HepG2 (cell line): ENCODE results near the gene HS3ST5. TPM values are rescaled to one million over a fixed set of nuclear protein-coding genes. Genes with fewer than 3 reads are reported as not detected.

Source experiments
- ATAC-seq: fragments of 200-7000 bp; cut with Tn5 transposase; 3 replicates; pipeline ENCODE4 v1.9.1; 2020; ENCODE audit warnings: mild to moderate bottlenecking, moderate library complexity
- BruUV-seq: library from RNA; stranded (reverse); fragments of 400-500 nt; replicated peaks from 2 replicates; lab custom pipeline; 2021; lab: Mats Ljungman, UMichigan
- CTCF ChIA-PET: fragments of 300-600 bp; formaldehyde crosslinking; extraction: SDS; loops from one replicate; lab custom pipeline; 2021; ENCODE audit warnings: low total read pairs, inconsistent platforms, low intra/inter-chr PET ratio; lab: Yijun Ruan, JAX
- POLR2A ChIA-PET: fragments of 350-600 bp; sonication (Branson Sonifier 250); formaldehyde crosslinking; loops from one replicate; lab custom pipeline; 2020; ENCODE audit warnings: antibody characterized with exemption, inconsistent platforms; lab: Yijun Ruan, JAX
- DNase-seq: peaks from one replicate; pipeline ENCODE4 v3.0.0-alpha.2; 2015; ENCODE audit warnings: low spot score
- FAIRE-seq: peaks from 3 replicates; lab custom pipeline; 2011; peaks lifted over from hg19 to GRCh38; lab: Jason Lieb, UNC
- H2AFZ ChIP-seq: one replicate; pipeline ENCODE4 v1.6.1; 2011; ENCODE audit warnings: low read length, inconsistent platforms
- H3K27ac ChIP-seq: fragments of 300-600 bp; 3 replicates; pipeline ENCODE4 v1.8.0; 2011; ENCODE audit warnings: mixed run types, mild to moderate bottlenecking, mixed read lengths, low read length, inconsistent platforms; ENCODE audit not compliant: insufficient read depth; ENCODE audit errors: extremely low read length
- H3K27me3 ChIP-seq, 2 experiments: fragments of 200-600 bp in 1 of 2; 2 replicates in 1 of 2; 3 replicates in 1 of 2; pipeline versions ENCODE4 v1.6.0 to v1.8.0; 2011; ENCODE audit warnings: low read length in 2 of 2, mild to moderate bottlenecking in 2 of 2, moderate library complexity in 2 of 2, inconsistent platforms in 1 of 2; ENCODE audit not compliant: insufficient read depth in 2 of 2, control insufficient read depth in 1 of 2
- H3K36me3 ChIP-seq, 2 experiments: fragments of 200-600 bp in 1 of 2; replicated peaks in 1 of 2; 2 replicates in 1 of 2; 3 replicates in 1 of 2; pipeline versions ENCODE4 v1.5.1 to v1.8.0; 2011; ENCODE audit warnings: low read length in 2 of 2, inconsistent platforms in 1 of 2; ENCODE audit not compliant: insufficient read depth in 2 of 2, control insufficient read depth in 1 of 2
- H3K4me1 ChIP-seq: 2 replicates; pipeline ENCODE4 v1.5.1; 2012; ENCODE audit warnings: low read length, inconsistent platforms; ENCODE audit not compliant: insufficient read depth
- H3K4me2 ChIP-seq: 2 replicates; pipeline ENCODE4 v1.6.0; 2011; ENCODE audit warnings: low read depth, low read length, inconsistent platforms
- H3K4me3 ChIP-seq, 3 experiments: fragments of 200-600 bp in 1 of 3; sonication (generic), shearing (Covaris generic) in 1 of 3; replicated peaks in 1 of 3; 2 replicates each; pipeline ENCODE4 v1.5.1; 2011 to 2016; ENCODE audit warnings: low read length in 3 of 3, inconsistent platforms in 2 of 3, low read depth in 2 of 3, mild to moderate bottlenecking in 2 of 3, control low read depth in 1 of 3, mixed read lengths in 1 of 3; ENCODE audit not compliant: insufficient read depth in 1 of 3
- H3K79me2 ChIP-seq: one replicate; pipeline ENCODE4 v1.6.1; 2011; ENCODE audit warnings: low read length, inconsistent platforms; ENCODE audit not compliant: insufficient read depth
- H3K9ac ChIP-seq: 2 replicates; pipeline ENCODE4 v1.6.0; 2011; ENCODE audit warnings: mild to moderate bottlenecking, low read depth, low read length, inconsistent platforms; ENCODE audit not compliant: insufficient read depth
- H3K9me3 ChIP-seq: 2 replicates; pipeline ENCODE4 v1.5.1; 2012; ENCODE audit warnings: mild to moderate bottlenecking, low read length
- H4K20me1 ChIP-seq: 2 replicates; pipeline ENCODE4 v1.6.0; 2011; ENCODE audit warnings: inconsistent platforms, mild to moderate bottlenecking, low read length, moderate library complexity; ENCODE audit not compliant: insufficient read depth
- CCAR2 ChIP-seq: fragments of 200-400 bp; formaldehyde crosslinking; optimal IDR thresholded peaks from 2 replicates; pipeline ENCODE3; 2018; ENCODE audit warnings: low read depth, mild to moderate bottlenecking, low read length, moderate library complexity
- GFI1 ChIP-seq: sonication (generic); formaldehyde crosslinking; IDR thresholded peaks from 2 replicates; pipeline ENCODE4 v1.5.0; 2020; ENCODE audit warnings: missing genetic modification reagents, mild to moderate bottlenecking, borderline replicate concordance
- GLI4 ChIP-seq: sonication (generic); formaldehyde crosslinking; IDR thresholded peaks from 2 replicates; pipeline ENCODE4 v1.5.1; 2020; ENCODE audit warnings: missing genetic modification reagents, mild to moderate bottlenecking, moderate library complexity, borderline replicate concordance
- HHEX ChIP-seq: IDR thresholded peaks from 2 replicates; pipeline ENCODE4 v1.6.1; 2016; ENCODE audit warnings: control low read depth
- KDM6A ChIP-seq: IDR thresholded peaks from 2 replicates; pipeline ENCODE4 v1.6.1; 2016; ENCODE audit warnings: low read depth
- NFRKB ChIP-seq: fragments of 450-650 bp; IDR thresholded peaks from 2 replicates; pipeline ENCODE4 v1.6.1; 2017
- SMC3 ChIP-seq: IDR thresholded peaks from 2 replicates; pipeline ENCODE4 v1.6.1; 2011; ENCODE audit warnings: low read length, improper control_type of control experiment
- ZFYVE20 ChIP-seq: sonication (generic); formaldehyde crosslinking; IDR thresholded peaks from 2 replicates; pipeline ENCODE4 v1.8.0; 2023; ENCODE audit warnings: low read depth, mild to moderate bottlenecking, moderate library complexity, missing genetic modification reagents, borderline replicate concordance
- ZMYM4 ChIP-seq: sonication (generic); formaldehyde crosslinking; IDR thresholded peaks from 2 replicates; pipeline ENCODE4 v1.8.1; 2023; ENCODE audit warnings: mild to moderate bottlenecking, missing genetic modification reagents
- ZNF33B ChIP-seq: sonication (generic); formaldehyde crosslinking; IDR thresholded peaks from 2 replicates; pipeline ENCODE4 v1.5.1; 2020; ENCODE audit warnings: mild to moderate bottlenecking, missing genetic modification reagents
- ZNF749 ChIP-seq: sonication (generic); formaldehyde crosslinking; IDR thresholded peaks from 2 replicates; pipeline ENCODE4 v1.8.0; 2022; ENCODE audit warnings: mild to moderate bottlenecking, missing genetic modification reagents, moderate library complexity, borderline replicate concordance
- in situ Hi-C: cut with HindIII; loops from 2 replicates; pipeline ENCODE4 v1.10.0; 2017; ENCODE audit warnings: low pct_unique_long_range_greater_than_20kb; ENCODE audit not compliant: extremely low pct_ligation_motif_present
- intact Hi-C: fragments of 100-400 bp; cut with micrococcal nuclease; formaldehyde crosslinking; loops from one replicate; pipeline ENCODE4 v1.10.0; 2022; ENCODE audit not compliant: unreplicated experiment
- polyA plus RNA-seq, 8 experiments: library from polyadenylated mRNA; depleted of rRNA in 3 of 8; stranded (reverse) in 7 of 8; unstranded in 1 of 8; fragments of >200 nt; fragmentation: Illumina TruSeq in 4 of 8; extraction: Trizol in 4 of 8; gene quantifications; 2 replicates each; pipeline versions ENCODE4 v1.2.1 to v1.2.3, GENCODE V29; 2011 to 2016; ENCODE audit warnings: low read depth in 4 of 8, missing spikeins in 1 of 8, mixed read lengths in 1 of 8; ENCODE audit not compliant: insufficient read depth in 1 of 8
- total RNA-seq, 5 experiments: library from RNA; depleted of rRNA; stranded (reverse); fragments of >200 nt; fragmentation: Illumina TruSeq; extraction: Trizol; gene quantifications; 2 replicates each; pipeline ENCODE4 v1.2.3, GENCODE V29; 2016; ENCODE audit warnings: low read depth in 1 of 5
- TF ChIP-seq, protein P1 (sequence below): sonication (generic); formaldehyde crosslinking; IDR thresholded peaks from 2 replicates; pipeline ENCODE4 v1.4.0; 2020; ENCODE audit warnings: mild to moderate bottlenecking, missing genetic modification reagents, borderline replicate concordance
- TF ChIP-seq, protein P2 (sequence below): sonication (generic); formaldehyde crosslinking; IDR thresholded peaks from 2 replicates; pipeline ENCODE4 v1.4.0; 2020; ENCODE audit warnings: missing genetic modification reagents
- TF ChIP-seq, protein P3 (sequence below): IDR thresholded peaks from 2 replicates; pipeline ENCODE4 v1.6.1; 2016; ENCODE audit warnings: low read depth, missing genetic modification reagents, missing compliant biosample characterization

The HS3ST5 gene
- total and polyA plus RNA-seq, 2 of the 13 experiments (the other 11 are each of a cell fraction or from before 2014, with no cell fraction given), result 1.1 to 1.6 TPM

DNA sequence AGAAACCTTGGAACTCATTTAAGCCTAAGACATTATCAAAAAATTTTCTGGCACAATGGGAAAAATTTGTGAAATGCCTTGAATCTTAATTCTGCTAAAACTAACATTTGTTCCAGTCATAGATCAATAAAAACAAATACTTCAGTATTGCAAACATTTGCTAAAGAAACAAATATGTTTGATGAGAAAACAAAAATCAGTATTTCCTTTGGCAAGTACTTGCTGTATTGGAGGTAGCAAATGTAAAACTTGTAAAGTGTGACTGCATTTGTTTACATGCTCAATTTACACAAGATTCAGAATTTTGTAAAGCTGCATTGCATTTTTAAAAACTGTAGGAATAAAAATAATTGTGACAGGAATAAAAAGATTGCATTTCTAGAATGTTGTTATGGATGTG is 183.1 kb downstream of the HS3ST5 start:
- Histone ChIP-seq H3K4me3 (no peak overlapping the region), H3K9me3 (no peaks in the 10 kb centered on the region), H2AFZ (no peak overlapping the region), H3K4me2 (no peak overlapping the region), H3K9ac (no peak overlapping the region), H4K20me1 (no peaks in the 10 kb centered on the region), H3K79me2 (no peaks in the 10 kb centered on the region), H3K4me1 (peaks cover 63% of the 10 kb centered on the region), H3K27ac (no peak overlapping the region), H3K36me3 (no peaks in the 10 kb centered on the region), H3K27me3 (no peaks in the 10 kb centered on the region)
- in situ Hi-C loops (no loop called here), intact Hi-C loops (loop anchor here (1.0 to 10.0 kb wide), 3 partner anchors 14 to 185 kb away; partner anchors contain the start of gene HDAC2)
- FAIRE-seq (no peak), ATAC-seq (no peak), DNase-seq (no peak)
- BruUV-seq, result no TSS peak
- ChIA-PET CTCF (no interaction called here), POLR2A (interaction anchor here (1.5 kb wide), 1 partner anchor 15 kb away, joined by 9 read pairs; no protein-coding TSS in a partner anchor)
- TF ChIP-seq, protein P1, sequence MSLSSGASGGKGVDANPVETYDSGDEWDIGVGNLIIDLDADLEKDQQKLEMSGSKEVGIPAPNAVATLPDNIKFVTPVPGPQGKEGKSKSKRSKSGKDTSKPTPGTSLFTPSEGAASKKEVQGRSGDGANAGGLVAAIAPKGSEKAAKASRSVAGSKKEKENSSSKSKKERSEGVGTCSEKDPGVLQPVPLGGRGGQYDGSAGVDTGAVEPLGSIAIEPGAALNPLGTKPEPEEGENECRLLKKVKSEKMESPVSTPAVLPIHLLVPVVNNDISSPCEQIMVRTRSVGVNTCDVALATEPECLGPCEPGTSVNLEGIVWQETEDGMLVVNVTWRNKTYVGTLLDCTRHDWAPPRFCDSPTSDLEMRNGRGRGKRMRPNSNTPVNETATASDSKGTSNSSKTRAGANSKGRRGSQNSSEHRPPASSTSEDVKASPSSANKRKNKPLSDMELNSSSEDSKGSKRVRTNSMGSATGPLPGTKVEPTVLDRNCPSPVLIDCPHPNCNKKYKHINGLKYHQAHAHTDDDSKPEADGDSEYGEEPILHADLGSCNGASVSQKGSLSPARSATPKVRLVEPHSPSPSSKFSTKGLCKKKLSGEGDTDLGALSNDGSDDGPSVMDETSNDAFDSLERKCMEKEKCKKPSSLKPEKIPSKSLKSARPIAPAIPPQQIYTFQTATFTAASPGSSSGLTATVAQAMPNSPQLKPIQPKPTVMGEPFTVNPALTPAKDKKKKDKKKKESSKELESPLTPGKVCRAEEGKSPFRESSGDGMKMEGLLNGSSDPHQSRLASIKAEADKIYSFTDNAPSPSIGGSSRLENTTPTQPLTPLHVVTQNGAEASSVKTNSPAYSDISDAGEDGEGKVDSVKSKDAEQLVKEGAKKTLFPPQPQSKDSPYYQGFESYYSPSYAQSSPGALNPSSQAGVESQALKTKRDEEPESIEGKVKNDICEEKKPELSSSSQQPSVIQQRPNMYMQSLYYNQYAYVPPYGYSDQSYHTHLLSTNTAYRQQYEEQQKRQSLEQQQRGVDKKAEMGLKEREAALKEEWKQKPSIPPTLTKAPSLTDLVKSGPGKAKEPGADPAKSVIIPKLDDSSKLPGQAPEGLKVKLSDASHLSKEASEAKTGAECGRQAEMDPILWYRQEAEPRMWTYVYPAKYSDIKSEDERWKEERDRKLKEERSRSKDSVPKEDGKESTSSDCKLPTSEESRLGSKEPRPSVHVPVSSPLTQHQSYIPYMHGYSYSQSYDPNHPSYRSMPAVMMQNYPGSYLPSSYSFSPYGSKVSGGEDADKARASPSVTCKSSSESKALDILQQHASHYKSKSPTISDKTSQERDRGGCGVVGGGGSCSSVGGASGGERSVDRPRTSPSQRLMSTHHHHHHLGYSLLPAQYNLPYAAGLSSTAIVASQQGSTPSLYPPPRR (CRISPR knock-in tag), result peak; percentile 54; the same call in 1 of the 2 replicates
- no peak for TF ChIP-seq ZNF749
- TF ChIP-seq ZNF33B, result no peak
- no peak for TF ChIP-seq CCAR2
- TF ChIP-seq ZMYM4 (CRISPR knock-in tag), result no peak
- TF ChIP-seq GLI4 (CRISPR knock-in tag), result no peak
- TF ChIP-seq KDM6A (CRISPR knock-in tag), result no peak
- no peak for TF ChIP-seq NFRKB
- TF ChIP-seq, protein P2, sequence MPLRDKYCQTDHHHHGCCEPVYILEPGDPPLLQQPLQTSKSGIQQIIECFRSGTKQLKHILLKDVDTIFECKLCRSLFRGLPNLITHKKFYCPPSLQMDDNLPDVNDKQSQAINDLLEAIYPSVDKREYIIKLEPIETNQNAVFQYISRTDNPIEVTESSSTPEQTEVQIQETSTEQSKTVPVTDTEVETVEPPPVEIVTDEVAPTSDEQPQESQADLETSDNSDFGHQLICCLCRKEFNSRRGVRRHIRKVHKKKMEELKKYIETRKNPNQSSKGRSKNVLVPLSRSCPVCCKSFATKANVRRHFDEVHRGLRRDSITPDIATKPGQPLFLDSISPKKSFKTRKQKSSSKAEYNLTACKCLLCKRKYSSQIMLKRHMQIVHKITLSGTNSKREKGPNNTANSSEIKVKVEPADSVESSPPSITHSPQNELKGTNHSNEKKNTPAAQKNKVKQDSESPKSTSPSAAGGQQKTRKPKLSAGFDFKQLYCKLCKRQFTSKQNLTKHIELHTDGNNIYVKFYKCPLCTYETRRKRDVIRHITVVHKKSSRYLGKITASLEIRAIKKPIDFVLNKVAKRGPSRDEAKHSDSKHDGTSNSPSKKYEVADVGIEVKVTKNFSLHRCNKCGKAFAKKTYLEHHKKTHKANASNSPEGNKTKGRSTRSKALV (CRISPR knock-in tag), result no peak
- TF ChIP-seq SMC3, result no peak
- peak; percentile 87 for TF ChIP-seq GFI1
- peak; percentile 93 for TF ChIP-seq HHEX (CRISPR knock-in tag)
- no peak for TF ChIP-seq ZFYVE20 (CRISPR knock-in tag)
- TF ChIP-seq, protein P3, sequence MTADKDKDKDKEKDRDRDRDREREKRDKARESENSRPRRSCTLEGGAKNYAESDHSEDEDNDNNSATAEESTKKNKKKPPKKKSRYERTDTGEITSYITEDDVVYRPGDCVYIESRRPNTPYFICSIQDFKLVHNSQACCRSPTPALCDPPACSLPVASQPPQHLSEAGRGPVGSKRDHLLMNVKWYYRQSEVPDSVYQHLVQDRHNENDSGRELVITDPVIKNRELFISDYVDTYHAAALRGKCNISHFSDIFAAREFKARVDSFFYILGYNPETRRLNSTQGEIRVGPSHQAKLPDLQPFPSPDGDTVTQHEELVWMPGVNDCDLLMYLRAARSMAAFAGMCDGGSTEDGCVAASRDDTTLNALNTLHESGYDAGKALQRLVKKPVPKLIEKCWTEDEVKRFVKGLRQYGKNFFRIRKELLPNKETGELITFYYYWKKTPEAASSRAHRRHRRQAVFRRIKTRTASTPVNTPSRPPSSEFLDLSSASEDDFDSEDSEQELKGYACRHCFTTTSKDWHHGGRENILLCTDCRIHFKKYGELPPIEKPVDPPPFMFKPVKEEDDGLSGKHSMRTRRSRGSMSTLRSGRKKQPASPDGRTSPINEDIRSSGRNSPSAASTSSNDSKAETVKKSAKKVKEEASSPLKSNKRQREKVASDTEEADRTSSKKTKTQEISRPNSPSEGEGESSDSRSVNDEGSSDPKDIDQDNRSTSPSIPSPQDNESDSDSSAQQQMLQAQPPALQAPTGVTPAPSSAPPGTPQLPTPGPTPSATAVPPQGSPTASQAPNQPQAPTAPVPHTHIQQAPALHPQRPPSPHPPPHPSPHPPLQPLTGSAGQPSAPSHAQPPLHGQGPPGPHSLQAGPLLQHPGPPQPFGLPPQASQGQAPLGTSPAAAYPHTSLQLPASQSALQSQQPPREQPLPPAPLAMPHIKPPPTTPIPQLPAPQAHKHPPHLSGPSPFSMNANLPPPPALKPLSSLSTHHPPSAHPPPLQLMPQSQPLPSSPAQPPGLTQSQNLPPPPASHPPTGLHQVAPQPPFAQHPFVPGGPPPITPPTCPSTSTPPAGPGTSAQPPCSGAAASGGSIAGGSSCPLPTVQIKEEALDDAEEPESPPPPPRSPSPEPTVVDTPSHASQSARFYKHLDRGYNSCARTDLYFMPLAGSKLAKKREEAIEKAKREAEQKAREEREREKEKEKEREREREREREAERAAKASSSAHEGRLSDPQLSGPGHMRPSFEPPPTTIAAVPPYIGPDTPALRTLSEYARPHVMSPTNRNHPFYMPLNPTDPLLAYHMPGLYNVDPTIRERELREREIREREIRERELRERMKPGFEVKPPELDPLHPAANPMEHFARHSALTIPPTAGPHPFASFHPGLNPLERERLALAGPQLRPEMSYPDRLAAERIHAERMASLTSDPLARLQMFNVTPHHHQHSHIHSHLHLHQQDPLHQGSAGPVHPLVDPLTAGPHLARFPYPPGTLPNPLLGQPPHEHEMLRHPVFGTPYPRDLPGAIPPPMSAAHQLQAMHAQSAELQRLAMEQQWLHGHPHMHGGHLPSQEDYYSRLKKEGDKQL (CRISPR knock-in tag), result peak; percentile 83
